ENCODE measurements around the gene MARCKSL1. TPM values are rescaled to one million over a fixed set of nuclear protein-coding genes. Genes with fewer than 3 reads are reported as not detected.
A peak's percentile ranks its signal among the peaks of the same experiment; 100 is the strongest.

MARCKSL1 gene
- total and polyA plus RNA-seq, 7 experiments from 2014 or later: 22.2 to 222 (median 69.0) TPM

DNA sequence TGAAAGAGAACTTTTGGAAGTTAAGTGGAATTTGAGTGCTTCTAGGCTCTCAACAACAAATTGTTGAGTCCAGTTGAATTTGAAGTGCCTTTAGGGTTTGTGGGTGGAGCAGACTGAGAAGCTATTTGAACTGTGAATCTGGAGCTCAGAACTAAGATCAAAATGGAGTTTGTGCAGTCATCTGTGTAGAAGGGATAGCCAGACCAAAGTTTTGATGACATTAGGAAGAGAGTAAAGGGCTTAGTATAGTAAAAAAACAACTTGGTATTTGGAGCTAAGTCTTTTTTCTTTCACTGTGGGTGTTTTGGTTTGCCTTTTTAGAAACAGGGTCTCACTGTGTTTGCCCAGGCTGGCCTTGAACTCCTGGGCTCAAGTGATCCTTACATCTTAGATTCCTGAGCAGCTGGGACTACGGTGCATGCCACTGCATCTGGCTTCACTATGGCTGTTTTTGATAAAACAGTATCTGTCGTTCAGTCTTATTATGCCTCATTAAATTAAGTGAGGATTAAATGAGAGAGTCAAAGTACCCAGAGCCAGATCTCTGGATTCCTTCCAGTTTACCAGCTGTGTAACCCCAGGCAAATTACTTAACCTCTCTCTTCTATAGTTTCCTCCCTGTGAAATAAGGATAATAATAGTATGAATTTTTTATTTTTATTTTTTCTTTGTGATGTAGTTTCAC is 24.2 kb downstream of the MARCKSL1 start:
- CTCF ChIA-PET: interaction anchor here (0.8 kb wide), 1 partner anchor 22 kb away, joined by 3 read pairs; no protein-coding TSS in a partner anchor
- no peak overlapping the region for H3K4me3 ChIP-seq (ENCODE audit: low read length)
- ATAC-seq (no peak), DNase-seq (no peak)
- H3K4me3 Mint-ChIP-seq: peak overlapping the region in 5 of 10 donors; percentile 9 to 55 (median 41)
- peaks cover 0 to 16% (median 5%) of the 10 kb centered on the region in 3 experiments for H3K36me3 ChIP-seq (ENCODE audit: control insufficient read depth in 2 of 3, insufficient read depth in 3 of 3, low read length in 3 of 3)
- H3K4me1 ChIP-seq (ENCODE audit: control insufficient read depth in 2 of 2, insufficient read depth in 2 of 2, low read length in 2 of 2): peaks cover 3 to 22% of the 10 kb centered on the region in 2 donors
- no peak overlapping the region for H3K27ac ChIP-seq (ENCODE audit: low read depth, low read length)
- intact Hi-C loops (cut with micrococcal nuclease): no loop called here
- no peaks in the 10 kb centered on the region for H3K9me3 ChIP-seq (ENCODE audit: control insufficient read depth in 2 of 3, low read length in 3 of 3)
- no peaks in the 10 kb centered on the region for H3K27me3 Mint-ChIP-seq
- H3K4me1 Mint-ChIP-seq: peaks cover 40 to 77% (median 70%) of the 10 kb centered on the region in 7 donors
- H3K27ac Mint-ChIP-seq: peak overlapping the region; percentile 3 to 93 (median 78)
- POLR2A ChIA-PET: interaction anchor here (1.0 to 2.6 kb wide), 6 partner anchors 10 to 82 kb away, joined by 3 to 8 read pairs (median 4); partner anchors contain the start of genes BSDC1 and MARCKSL1
- H3K9me3 Mint-ChIP-seq: no peaks in the 10 kb centered on the region
- H3K36me3 Mint-ChIP-seq: peaks cover 7 to 28% (median 14%) of the 10 kb centered on the region in 5 donors
- H3K27me3 ChIP-seq (ENCODE audit: control insufficient read depth in 2 of 2, insufficient read depth in 2 of 2, low read length in 2 of 2): no peaks in the 10 kb centered on the region

DNA sequence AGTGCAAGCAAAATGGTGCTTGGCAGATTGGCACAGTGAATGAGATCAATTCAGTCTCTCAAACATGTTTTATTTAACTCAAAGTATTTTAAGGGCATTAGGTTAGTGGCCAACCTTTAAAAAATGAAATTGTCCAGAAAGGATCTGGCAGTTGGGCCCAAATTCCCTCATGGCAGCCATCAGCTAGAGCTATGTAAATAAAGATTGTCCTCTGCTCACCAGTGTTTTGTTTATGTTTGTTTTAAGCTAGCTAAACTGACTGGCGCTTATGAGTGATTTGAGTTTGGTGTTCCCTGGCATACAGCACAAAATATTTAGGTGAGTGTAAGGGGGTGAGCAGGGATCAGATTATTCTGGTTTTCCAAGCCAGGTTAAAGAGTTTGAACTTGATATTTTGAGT is 26.1 kb downstream of the MARCKSL1 start:
- Histone ChIP-seq H3K9me3 (ENCODE audit: control insufficient read depth in 2 of 3, low read length in 3 of 3) (no peaks in the 10 kb centered on the region), H3K27ac (ENCODE audit: low read depth, low read length) (no peak overlapping the region), H3K4me1 (ENCODE audit: control insufficient read depth in 2 of 2, insufficient read depth in 2 of 2, low read length in 2 of 2) (peaks cover 3 to 22% of the 10 kb centered on the region in 2 donors), H3K27me3 (ENCODE audit: control insufficient read depth in 2 of 2, insufficient read depth in 2 of 2, low read length in 2 of 2) (no peaks in the 10 kb centered on the region), H3K4me3 (ENCODE audit: low read length) (no peak overlapping the region), H3K36me3 (ENCODE audit: control insufficient read depth in 2 of 3, insufficient read depth in 3 of 3, low read length in 3 of 3) (peaks cover 3 to 26% (median 15%) of the 10 kb centered on the region in 3 experiments)
- peaks cover 3 to 31% (median 23%) of the 10 kb centered on the region in 5 donors for H3K36me3 Mint-ChIP-seq
- intact Hi-C loops (cut with micrococcal nuclease): no loop called here
- ATAC-seq (no peak), DNase-seq (no peak)
- H3K9me3 Mint-ChIP-seq: peaks cover 0 to 4% (median 0%) of the 10 kb centered on the region in 11 donors
- no peaks in the 10 kb centered on the region for H3K27me3 Mint-ChIP-seq
- peaks cover 37 to 84% (median 71%) of the 10 kb centered on the region in 7 donors for H3K4me1 Mint-ChIP-seq
- CTCF ChIA-PET: no interaction called here
- peak overlapping the region in 8 of 9 donors; percentile 62 to 89 (median 74) for H3K27ac Mint-ChIP-seq
- peak overlapping the region in 5 of 10 donors; percentile 1 to 49 (median 9) for H3K4me3 Mint-ChIP-seq
- POLR2A ChIA-PET: interaction anchor here (0.5 to 2.6 kb wide), 5 partner anchors 12 to 64 kb away, joined by 3 to 8 read pairs (median 4); partner anchors contain the start of gene MARCKSL1

DNA sequence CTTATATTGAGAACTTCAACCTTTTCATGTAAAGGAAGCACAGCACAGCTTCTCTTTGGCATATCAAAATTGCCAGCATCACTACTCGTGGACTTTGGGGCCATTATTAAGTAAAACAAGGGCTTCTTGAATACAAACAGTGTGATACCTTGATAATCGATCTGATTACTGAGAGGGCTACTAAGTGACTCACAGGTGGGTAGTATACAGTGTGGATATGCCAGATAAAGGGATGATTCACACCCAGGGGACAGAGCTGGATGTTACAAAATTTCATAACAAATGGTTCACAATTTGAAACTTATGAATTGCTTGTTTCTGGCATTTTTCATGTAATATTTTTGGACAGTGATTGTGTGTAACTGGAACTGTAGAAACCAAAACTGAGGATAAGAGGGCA is 28.7 kb downstream of the MARCKSL1 start:
- H3K4me1 ChIP-seq (ENCODE audit: control insufficient read depth in 2 of 2, insufficient read depth in 2 of 2, low read length in 2 of 2): peaks cover 2 to 22% of the 10 kb centered on the region in 2 donors
- Mint-ChIP-seq H3K4me3 (peak overlapping the region in 3 of 10 donors; percentile 19 to 40 (median 26)), H3K4me1 (peaks cover 35 to 87% (median 77%) of the 10 kb centered on the region in 7 donors), H3K9me3 (peaks cover 0 to 4% (median 0%) of the 10 kb centered on the region in 11 donors), H3K27ac (peak overlapping the region in 8 of 9 donors; percentile 53 to 88 (median 70)), H3K36me3 (peaks cover 10 to 40% (median 31%) of the 10 kb centered on the region in 5 donors), H3K27me3 (no peaks in the 10 kb centered on the region)
- H3K36me3 ChIP-seq (ENCODE audit: control insufficient read depth in 2 of 3, insufficient read depth in 3 of 3, low read length in 3 of 3): peaks cover 3 to 52% (median 13%) of the 10 kb centered on the region in 3 experiments
- CTCF ChIA-PET: interaction anchor here (0.5 kb wide), 1 partner anchor 62 kb away, joined by 3 read pairs; no protein-coding TSS in a partner anchor
- DNase-seq (no peak), ATAC-seq (no peak)
- no peaks in the 10 kb centered on the region for H3K27me3 ChIP-seq (ENCODE audit: control insufficient read depth in 2 of 2, insufficient read depth in 2 of 2, low read length in 2 of 2)
- intact Hi-C loops (cut with micrococcal nuclease): no loop called here
- no peak overlapping the region for H3K4me3 ChIP-seq (ENCODE audit: low read length)
- H3K9me3 ChIP-seq (ENCODE audit: control insufficient read depth in 2 of 3, low read length in 3 of 3): no peaks in the 10 kb centered on the region
- POLR2A ChIA-PET: no interaction called here
- H3K27ac ChIP-seq (ENCODE audit: low read depth, low read length): no peak overlapping the region

DNA sequence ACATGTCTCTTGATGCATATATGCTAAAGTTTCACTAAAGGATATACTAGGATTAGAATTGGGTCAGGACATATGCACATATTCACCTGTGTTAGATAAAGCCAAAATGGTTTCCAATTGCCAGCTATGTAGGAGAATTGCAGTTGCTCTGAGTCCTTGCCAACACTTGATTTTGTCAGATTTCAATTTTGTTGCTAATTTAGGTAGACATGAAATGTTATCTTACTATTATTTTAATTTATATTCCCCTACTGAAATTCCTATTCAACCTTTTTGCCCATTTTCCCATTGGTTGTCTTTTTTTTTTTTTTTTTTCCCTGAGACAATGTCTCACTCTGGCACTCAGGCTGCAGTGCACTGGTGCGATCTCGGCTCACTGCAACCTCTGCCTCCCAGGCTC is 30.7 kb downstream of the MARCKSL1 start:
- CTCF ChIA-PET: interaction anchor here (0.7 kb wide), 1 partner anchor 87 kb away, joined by 3 read pairs; no protein-coding TSS in a partner anchor
- H3K27me3 Mint-ChIP-seq: no peaks in the 10 kb centered on the region
- peaks cover 0 to 13% of the 10 kb centered on the region in 2 donors for H3K4me1 ChIP-seq (ENCODE audit: control insufficient read depth in 2 of 2, insufficient read depth in 2 of 2, low read length in 2 of 2)

DNA sequence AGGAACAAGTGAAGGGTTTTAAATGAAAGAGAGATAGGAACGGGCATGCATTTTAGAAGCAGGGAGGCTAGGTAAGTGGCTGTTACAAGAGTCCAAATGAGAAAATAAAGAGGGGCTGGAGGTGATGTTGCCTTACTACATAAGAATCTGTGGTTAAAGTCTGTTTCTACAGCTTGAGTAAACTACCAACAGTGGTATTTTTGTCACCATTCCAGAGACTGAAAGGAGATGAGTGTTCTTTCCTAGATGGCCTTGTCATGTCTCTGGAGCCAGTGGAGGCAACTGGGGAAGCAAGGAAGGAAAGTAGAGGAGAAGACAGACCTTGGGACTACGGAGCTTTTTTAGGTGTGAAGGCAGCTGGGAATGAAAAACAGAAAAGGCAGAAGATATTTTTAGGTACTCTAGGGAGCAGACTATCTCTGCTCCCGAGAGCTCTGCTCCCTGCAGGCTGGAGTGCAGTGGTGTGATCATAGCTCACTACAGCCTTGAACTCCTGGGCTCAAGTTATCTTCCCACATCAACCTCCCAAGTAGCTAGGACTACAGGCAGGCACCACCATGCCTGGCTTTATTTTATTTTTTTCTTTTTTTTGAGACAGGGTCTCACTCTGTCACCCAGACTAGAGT is 31.9 kb downstream of the MARCKSL1 start:
- Mint-ChIP-seq H3K27ac (peak overlapping the region in 7 of 9 donors; percentile 16 to 82 (median 46)), H3K9me3 (peaks cover 0 to 4% (median 0%) of the 10 kb centered on the region in 11 donors), H3K4me1 (peaks cover 38 to 85% (median 66%) of the 10 kb centered on the region in 7 donors), H3K36me3 (peaks cover 10 to 44% (median 33%) of the 10 kb centered on the region in 5 donors), H3K27me3 (no peaks in the 10 kb centered on the region), H3K4me3 (peak overlapping the region in 4 of 10 donors; percentile 2 to 12 (median 8))
- H3K27me3 ChIP-seq (ENCODE audit: control insufficient read depth in 2 of 2, insufficient read depth in 2 of 2, low read length in 2 of 2): no peaks in the 10 kb centered on the region
- no peak for DNase-seq
- ATAC-seq: no peak
- intact Hi-C loops (cut with micrococcal nuclease): no loop called here
- no peak overlapping the region for H3K4me3 ChIP-seq (ENCODE audit: low read length)
- peaks cover 0 to 15% of the 10 kb centered on the region in 2 donors for H3K4me1 ChIP-seq (ENCODE audit: control insufficient read depth in 2 of 2, insufficient read depth in 2 of 2, low read length in 2 of 2)
- peaks cover 3 to 51% (median 19%) of the 10 kb centered on the region in 3 experiments for H3K36me3 ChIP-seq (ENCODE audit: control insufficient read depth in 2 of 3, insufficient read depth in 3 of 3, low read length in 3 of 3)
- CTCF ChIA-PET: interaction anchor here (0.7 to 1.1 kb wide), 3 partner anchors 18 to 88 kb away, joined by 3 to 5 read pairs (median 4); no protein-coding TSS in a partner anchor
- POLR2A ChIA-PET: interaction anchor here (1.2 to 1.5 kb wide), 3 partner anchors 12 to 24 kb away, joined by 3 to 4 read pairs (median 4); partner anchors contain the start of gene HDAC1
- H3K9me3 ChIP-seq (ENCODE audit: control insufficient read depth in 2 of 3, low read length in 3 of 3): no peaks in the 10 kb centered on the region
- H3K27ac ChIP-seq (ENCODE audit: low read depth, low read length): peak overlapping the region; percentile 7

More for the DNA sequence above, 30.7 kb downstream of the MARCKSL1 start:
- DNase-seq (no peak), ATAC-seq (no peak)
- H3K4me3 Mint-ChIP-seq: peak overlapping the region in 1 of 10 donors; percentile 23
- peak overlapping the region in 4 of 9 donors; percentile 42 to 68 (median 53) for H3K27ac Mint-ChIP-seq
- no peaks in the 10 kb centered on the region for H3K27me3 ChIP-seq (ENCODE audit: control insufficient read depth in 2 of 2, insufficient read depth in 2 of 2, low read length in 2 of 2)
- H3K9me3 Mint-ChIP-seq: peaks cover 0 to 4% (median 0%) of the 10 kb centered on the region in 11 donors
- H3K4me1 Mint-ChIP-seq: peaks cover 34 to 85% (median 73%) of the 10 kb centered on the region in 7 donors
- peaks cover 3 to 56% (median 19%) of the 10 kb centered on the region in 3 experiments for H3K36me3 ChIP-seq (ENCODE audit: control insufficient read depth in 2 of 3, insufficient read depth in 3 of 3, low read length in 3 of 3)
- no peak overlapping the region for H3K4me3 ChIP-seq (ENCODE audit: low read length)
- H3K36me3 Mint-ChIP-seq: peaks cover 10 to 49% (median 35%) of the 10 kb centered on the region in 5 donors
- H3K9me3 ChIP-seq (ENCODE audit: control insufficient read depth in 2 of 3, low read length in 3 of 3): no peaks in the 10 kb centered on the region
- intact Hi-C loops (cut with micrococcal nuclease): no loop called here
- no peak overlapping the region for H3K27ac ChIP-seq (ENCODE audit: low read depth, low read length)
- POLR2A ChIA-PET: interaction anchor here (0.6 to 1.1 kb wide), 4 partner anchors 9 to 66 kb away, joined by 3 to 5 read pairs (median 3); no protein-coding TSS in a partner anchor

DNA sequence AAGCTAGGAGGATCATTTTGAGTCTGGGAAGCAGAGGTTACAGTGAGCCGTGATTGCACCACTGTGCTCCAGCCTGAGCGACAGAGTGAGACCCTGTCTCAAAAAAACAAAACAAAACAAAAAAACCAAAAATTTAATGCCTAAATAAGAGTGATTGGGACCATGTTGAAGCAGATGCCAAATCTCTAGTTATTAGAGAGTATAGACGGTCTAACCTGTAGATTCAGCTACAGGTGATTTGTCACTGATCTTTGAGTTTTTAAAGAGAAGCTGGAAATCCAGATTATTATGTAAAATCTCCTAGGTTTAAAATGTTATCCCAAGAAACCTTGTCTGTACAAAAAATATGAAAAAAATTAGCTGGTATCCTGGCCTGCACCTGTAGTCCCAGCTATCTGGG is 32.7 kb downstream of the MARCKSL1 start:
- H3K27ac ChIP-seq (ENCODE audit: low read depth, low read length): no peak overlapping the region
- H3K36me3 Mint-ChIP-seq: peaks cover 10 to 44% (median 33%) of the 10 kb centered on the region in 5 donors
- no peaks in the 10 kb centered on the region for H3K9me3 ChIP-seq (ENCODE audit: control insufficient read depth in 2 of 3, low read length in 3 of 3)
- CTCF ChIA-PET: interaction anchor here (0.6 to 1.0 kb wide), 3 partner anchors 10 to 87 kb away, joined by 3 to 5 read pairs (median 5); no protein-coding TSS in a partner anchor
- peaks cover 0 to 4% (median 0%) of the 10 kb centered on the region in 11 donors for H3K9me3 Mint-ChIP-seq
- intact Hi-C loops (cut with micrococcal nuclease): no loop called here
- ATAC-seq: no peak
- DNase-seq: no peak
- H3K4me3 ChIP-seq (ENCODE audit: low read length): no peak overlapping the region
- peaks cover 0 to 10% of the 10 kb centered on the region in 2 donors for H3K4me1 ChIP-seq (ENCODE audit: control insufficient read depth in 2 of 2, insufficient read depth in 2 of 2, low read length in 2 of 2)
- peak overlapping the region in 3 of 9 donors; percentile 9 to 44 (median 22) for H3K27ac Mint-ChIP-seq
- peaks cover 33 to 82% (median 61%) of the 10 kb centered on the region in 7 donors for H3K4me1 Mint-ChIP-seq
- H3K36me3 ChIP-seq (ENCODE audit: control insufficient read depth in 2 of 3, insufficient read depth in 3 of 3, low read length in 3 of 3): peaks cover 3 to 51% (median 19%) of the 10 kb centered on the region in 3 experiments
- POLR2A ChIA-PET: interaction anchor here (1.2 to 1.5 kb wide), 3 partner anchors 12 to 25 kb away, joined by 4 read pairs; partner anchors contain the start of gene HDAC1
- H3K27me3 Mint-ChIP-seq: no peaks in the 10 kb centered on the region
- H3K27me3 ChIP-seq (ENCODE audit: control insufficient read depth in 2 of 2, insufficient read depth in 2 of 2, low read length in 2 of 2): no peaks in the 10 kb centered on the region
- H3K4me3 Mint-ChIP-seq: no peak overlapping the region

Data from naive thymus-derived CD4-positive, alpha-beta T cell (primary cell).